HCT116 (cell line): ENCODE data around the gene NAA35. TPM values are rescaled to one million over a fixed set of nuclear protein-coding genes. Genes with fewer than 3 reads are reported as not detected.

Experiments
- ATAC-seq: fragments of 200-7000 bp; cut with Tn5 transposase; 2 replicates; pipeline ENCODE4 v1.9.1; 2020; ENCODE audit warnings: mild to moderate bottlenecking, moderate library complexity
- BruUV-seq: library from RNA; stranded (reverse); fragments of 400-500 nt; replicated peaks from 2 replicates; lab custom pipeline; 2021; lab: Mats Ljungman, UMichigan
- CTCF ChIA-PET: fragments of 300-600 bp; sonication (Branson Sonifier 250); formaldehyde crosslinking; loops from one replicate; lab custom pipeline; 2021; ENCODE audit warnings: antibody characterized with exemption; lab: Charles Lee
- POLR2A ChIA-PET: fragments of 300-600, 350-600 bp; sonication (Branson Sonifier 250); formaldehyde crosslinking; loops from one replicate; lab custom pipeline; 2021; ENCODE audit warnings: antibody characterized with exemption; lab: Charles Lee
- RAD21 ChIA-PET, 2 experiments: fragments of 300-600 bp; sonication (Branson Sonifier 250); formaldehyde crosslinking; loops; one replicate each; lab custom pipeline; 2023; ENCODE audit warnings: low total read pairs in 2 of 2; ENCODE audit not compliant: uncharacterized antibody in 2 of 2, unreplicated experiment in 2 of 2, low non-redundant PET in 1 of 2; lab: Charles Lee
- DNase-seq: peaks from one replicate; pipeline ENCODE4 v3.0.0-alpha.2; 2010; ENCODE audit warnings: low read depth, low spot score
- H2AFZ ChIP-seq: fragments of 200-600 bp; shearing (Covaris generic), sonication (generic); 2 replicates; pipeline ENCODE4 v1.6.1; 2017; ENCODE audit warnings: low read depth, mixed run types, mixed read lengths, antibody characterized with exemption, low read length; ENCODE audit not compliant: poor library complexity, severe bottlenecking
- H3K27ac ChIP-seq: 2 replicates; pipeline ENCODE4 v1.5.1; 2012; ENCODE audit warnings: low read depth, low read length
- H3K27me3 ChIP-seq: fragments of 200-600 bp; sonication (generic); 2 replicates; pipeline ENCODE4 v1.6.1; 2016; ENCODE audit warnings: mixed run types, low read length, mixed read lengths; ENCODE audit not compliant: insufficient read depth
- H3K36me3 ChIP-seq, 2 experiments: fragments of 200-500 bp in 1 of 2; fragments of 200-600 bp in 1 of 2; sonication (Bioruptor generic) in 1 of 2; sonication (generic) in 1 of 2; 2 replicates each; pipeline versions ENCODE4 v1.5.1 to v1.6.1; 2014 to 2016; ENCODE audit warnings: low read length in 2 of 2, inconsistent platforms in 1 of 2, mixed read lengths in 1 of 2, mixed run types in 1 of 2; ENCODE audit not compliant: insufficient read depth in 2 of 2, control insufficient read depth in 1 of 2
- H3K4me1 ChIP-seq, 2 experiments: fragments of 200-600 bp in 1 of 2; sonication (generic) in 1 of 2; 2 replicates each; pipeline versions ENCODE4 v1.5.1 to v1.6.1; 2012 to 2017; ENCODE audit warnings: low read length in 2 of 2, inconsistent platforms in 1 of 2, mild to moderate bottlenecking in 1 of 2, mixed read lengths in 1 of 2, mixed run types in 1 of 2, moderate library complexity in 1 of 2; ENCODE audit not compliant: insufficient read depth in 2 of 2, control insufficient read depth in 1 of 2
- H3K4me2 ChIP-seq: fragments of 200-600 bp; sonication (generic); 2 replicates; pipeline ENCODE4 v1.6.1; 2017; ENCODE audit warnings: mixed run types, low read length, mixed read lengths
- H3K4me3 ChIP-seq, 2 experiments: fragments of 200-600 bp in 1 of 2; sonication (generic) in 1 of 2; replicated peaks in 1 of 2; 2 replicates each; pipeline ENCODE4 v1.5.1; 2011 to 2016; ENCODE audit warnings: low read length in 2 of 2, control low read depth in 1 of 2, low read depth in 1 of 2, mild to moderate bottlenecking in 1 of 2, mixed read lengths in 1 of 2, mixed run types in 1 of 2
- H3K79me2 ChIP-seq: fragments of 200-600 bp; sonication (generic); 2 replicates; pipeline ENCODE4 v1.6.1; 2017; ENCODE audit warnings: mild to moderate bottlenecking, mixed run types, low read length, moderate library complexity, mixed read lengths; ENCODE audit not compliant: insufficient read depth
- H3K9ac ChIP-seq: fragments of 200-600 bp; sonication (generic); 2 replicates; pipeline ENCODE4 v1.6.1; 2016; ENCODE audit warnings: low read length, mixed read lengths
- H3K9me2 ChIP-seq: fragments of 200-600 bp; sonication (generic), shearing (Covaris generic); 2 replicates; pipeline ENCODE4 v1.6.1; 2017; ENCODE audit warnings: mixed run types, mild to moderate bottlenecking, moderate library complexity; ENCODE audit not compliant: insufficient read depth
- H3K9me3 ChIP-seq, 2 experiments: fragments of 200-500 bp in 1 of 2; fragments of 200-600 bp in 1 of 2; sonication (Bioruptor generic) in 1 of 2; sonication (generic) in 1 of 2; 2 replicates each; pipeline ENCODE4 v1.6.1; 2014 to 2017; ENCODE audit warnings: low read length in 2 of 2, mixed read lengths in 2 of 2, inconsistent platforms in 1 of 2, low read depth in 1 of 2, mild to moderate bottlenecking in 1 of 2, mixed run types in 1 of 2, moderate library complexity in 1 of 2; ENCODE audit not compliant: control insufficient read depth in 1 of 2, insufficient read depth in 1 of 2
- H4K20me1 ChIP-seq: fragments of 200-600 bp; sonication (generic), shearing (Covaris generic); 2 replicates; pipeline ENCODE4 v1.6.1; 2017; ENCODE audit warnings: mixed run types, mild to moderate bottlenecking, moderate library complexity; ENCODE audit not compliant: insufficient read depth
- ATF3 ChIP-seq: IDR thresholded peaks from 2 replicates; pipeline ENCODE4 v1.6.1; 2012
- CEBPB ChIP-seq: IDR thresholded peaks from 2 replicates; pipeline ENCODE4 v1.6.1; 2012; ENCODE audit warnings: low read depth
- EGR1 ChIP-seq: IDR thresholded peaks from 2 replicates; pipeline ENCODE4 v1.6.1; 2012; ENCODE audit warnings: low read depth
- EZH2 ChIP-seq: fragments of 200-600 bp; sonication (generic); IDR thresholded peaks from 2 replicates; pipeline ENCODE4 v1.6.1; 2017; ENCODE audit warnings: antibody characterized with exemption, mixed run types
- FOSL1 ChIP-seq: IDR thresholded peaks from 2 replicates; pipeline ENCODE4 v1.6.1; 2012; ENCODE audit warnings: low read depth
- JUND ChIP-seq: IDR thresholded peaks from 2 replicates; pipeline ENCODE4 v1.6.1; 2012
- MAX ChIP-seq: IDR thresholded peaks from 2 replicates; pipeline ENCODE4 v1.6.1; 2012
- POLR2A ChIP-seq: IDR thresholded peaks from 2 replicates; pipeline ENCODE4 v1.7.0; 2011; ENCODE audit warnings: borderline replicate concordance; ENCODE audit not compliant: insufficient read depth, insufficient read length; ENCODE audit errors: extremely low read depth
- RAD21 ChIP-seq: IDR thresholded peaks from 2 replicates; pipeline ENCODE4 v1.6.1; 2012; ENCODE audit warnings: low read depth, mild to moderate bottlenecking
- REST ChIP-seq: IDR thresholded peaks from 2 replicates; pipeline ENCODE4 v1.6.1; 2012; ENCODE audit warnings: low read depth
- SP1 ChIP-seq: IDR thresholded peaks from 2 replicates; pipeline ENCODE4 v1.6.1; 2012; ENCODE audit warnings: low read depth
- SRF ChIP-seq: IDR thresholded peaks from 2 replicates; pipeline ENCODE4 v1.6.1; 2012; ENCODE audit warnings: low read depth
- TCF7L2 ChIP-seq: IDR thresholded peaks from 2 replicates; pipeline ENCODE4 v1.7.0; 2011; ENCODE audit warnings: borderline replicate concordance, inconsistent platforms; ENCODE audit not compliant: insufficient read depth, insufficient read length; ENCODE audit errors: extremely low read depth
- YY1 ChIP-seq: IDR thresholded peaks from 2 replicates; pipeline ENCODE4 v1.6.1; 2011; ENCODE audit warnings: low read length, low read depth, moderate library complexity, mild to moderate bottlenecking; ENCODE audit not compliant: insufficient replicate concordance; ENCODE audit errors: extremely low read depth
- ZNF274 ChIP-seq: fragments of 200-500 bp; sonication (Bioruptor generic); IDR thresholded peaks from 2 replicates; pipeline ENCODE4 v1.6.1; 2014; ENCODE audit warnings: mild to moderate bottlenecking, low read depth, low read length, inconsistent platforms
- intact Hi-C: fragments of 100-400 bp; cut with micrococcal nuclease; formaldehyde crosslinking; loops from 2 replicates; pipeline ENCODE4 v1.10.0; 2022
- total RNA-seq: library from RNA; stranded (reverse); gene quantifications from one replicate; pipeline ENCODE4 v1.2.1, GENCODE V29; 2021; ENCODE audit not compliant: unreplicated experiment

Gene NAA35
- total RNA-seq, 1 experiment from 2014 or later = 37.0 TPM

GRCh38 chr9:86061972-86062739 is 121.2 kb downstream of the NAA35 start:
- no TSS peak for BruUV-seq
- no peak overlapping the region for H3K27ac ChIP-seq
- H3K79me2 ChIP-seq = peaks cover 7% of the 10 kb centered on the region; the same call in 1 of the 2 replicates
- no peaks in the 10 kb centered on the region for H3K9me3 ChIP-seq
- ChIA-PET RAD21 (no interaction called here), CTCF (interaction anchor here (0.5 kb wide), 1 partner anchor 14 kb away, joined by 4 read pairs; no protein-coding TSS in a partner anchor), POLR2A (no interaction called here)
- H3K27me3 ChIP-seq = no peaks in the 10 kb centered on the region
- intact Hi-C loops = no loop called here
- no peak for ATAC-seq
- no peak overlapping the region for H3K4me2 ChIP-seq
- DNase-seq = no peak
- no peaks in the 10 kb centered on the region for H3K36me3 ChIP-seq
- H2AFZ ChIP-seq = no peak overlapping the region
- TF ChIP-seq YY1 (no peak), CEBPB (no peak), ATF3 (no peak), EZH2 (no peak), SP1 (no peak)
- no peaks in the 10 kb centered on the region for H4K20me1 ChIP-seq
- no peak overlapping the region for H3K4me3 ChIP-seq
- no peaks in the 10 kb centered on the region for H3K4me1 ChIP-seq
- H3K9ac ChIP-seq = no peak overlapping the region
- no peaks in the 10 kb centered on the region for H3K9me2 ChIP-seq

GRCh38 chr9:86062845-86063693 is 122.1 kb downstream of the NAA35 start:
- Histone ChIP-seq H3K4me2 (no peak overlapping the region), H3K27me3 (no peaks in the 10 kb centered on the region), H3K9me2 (no peaks in the 10 kb centered on the region), H2AFZ (no peak overlapping the region), H3K4me1 (no peaks in the 10 kb centered on the region), H3K36me3 (no peaks in the 10 kb centered on the region), H4K20me1 (no peaks in the 10 kb centered on the region), H3K4me3 (no peak overlapping the region), H3K79me2 (peaks cover 7% of the 10 kb centered on the region; the same call in 1 of the 2 replicates), H3K9ac (no peak overlapping the region), H3K27ac (no peak overlapping the region), H3K9me3 (no peaks in the 10 kb centered on the region)
- intact Hi-C loops = no loop called here
- ATAC-seq (no peak), DNase-seq (no peak)
- ChIA-PET POLR2A (no interaction called here), CTCF (no interaction called here), RAD21 (no interaction called here)
- no TSS peak for BruUV-seq
- no peak for TF ChIP-seq POLR2A
- TF ChIP-seq REST = no peak
- no peak for TF ChIP-seq ZNF274
- no peak for TF ChIP-seq FOSL1
- no peak for TF ChIP-seq RAD21
- TF ChIP-seq ATF3 = no peak
- no peak for TF ChIP-seq MAX
- TF ChIP-seq JUND = no peak
- TF ChIP-seq EGR1 = no peak
- TF ChIP-seq SP1 = no peak
- TF ChIP-seq YY1 = no peak
- TF ChIP-seq SRF = no peak
- no peak for TF ChIP-seq TCF7L2
